GM10847 (cell line): Measurements from ENCODE around the gene FAM83E.

Source experiments
- POLR2A ChIP-seq: IDR thresholded peaks from 2 replicates; pipeline ENCODE4 v1.6.1; 2011; ENCODE audit not compliant: insufficient read length; ENCODE audit errors: extremely low read depth

FAM83E gene

DNA sequence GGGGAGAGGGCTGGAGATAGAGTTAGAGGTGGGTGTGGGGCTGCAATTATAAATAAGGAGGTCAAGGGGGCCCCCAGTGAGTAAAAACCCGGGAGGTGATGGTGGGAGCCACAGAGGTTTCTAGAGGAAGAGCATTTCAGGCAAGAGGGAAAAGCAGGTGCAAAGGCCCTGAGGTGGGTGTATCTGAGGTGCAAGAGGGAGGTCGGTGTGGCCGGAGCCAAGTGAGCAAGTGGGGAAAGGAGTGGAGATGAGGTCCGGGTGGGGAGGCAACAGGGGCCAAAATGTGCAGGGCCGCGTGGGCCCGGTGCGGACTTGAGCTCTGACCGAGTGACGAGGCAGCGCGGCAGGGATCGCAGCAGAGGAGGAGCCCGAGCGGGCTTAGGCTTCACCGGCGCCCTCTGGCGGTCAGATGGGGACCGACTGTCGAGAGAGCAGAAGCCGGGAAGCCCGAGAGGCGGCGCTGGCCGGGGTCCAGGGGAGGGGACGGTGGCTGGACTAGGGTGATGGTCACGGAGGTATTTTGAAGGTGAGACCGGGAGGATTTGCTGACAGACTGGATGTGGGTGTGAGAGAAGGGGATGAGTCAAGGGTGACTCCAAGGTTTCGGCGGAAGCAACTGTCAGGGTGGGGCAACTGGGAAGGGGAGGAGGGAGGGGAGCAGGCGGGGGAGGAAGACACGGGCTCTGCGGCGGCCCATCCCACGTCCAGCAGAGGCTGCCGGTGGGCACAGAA lies 26.0 kb downstream of the FAM83E start:
- TF ChIP-seq POLR2A, result no peak

DNA sequence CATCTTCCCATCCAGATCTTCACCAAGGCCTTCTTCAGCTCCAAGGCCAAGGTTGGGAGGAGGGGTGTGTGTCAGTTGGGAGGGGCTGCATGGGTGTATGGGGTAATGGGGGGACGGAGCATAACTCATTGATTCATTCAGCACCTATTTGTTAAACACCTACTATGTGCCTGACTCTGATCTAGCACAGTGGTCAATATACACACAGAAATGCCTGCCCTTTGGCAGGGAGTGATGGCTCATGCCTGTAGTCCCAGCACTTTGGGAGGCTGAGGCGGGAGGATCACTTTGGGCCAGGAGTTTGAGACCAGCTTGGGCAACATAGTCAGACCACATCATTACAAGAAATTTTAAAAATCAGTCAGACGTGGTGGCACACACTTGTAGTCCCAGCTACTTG lies 27.5 kb downstream of the FAM83E start:
- TF ChIP-seq POLR2A, result no peak

DNA sequence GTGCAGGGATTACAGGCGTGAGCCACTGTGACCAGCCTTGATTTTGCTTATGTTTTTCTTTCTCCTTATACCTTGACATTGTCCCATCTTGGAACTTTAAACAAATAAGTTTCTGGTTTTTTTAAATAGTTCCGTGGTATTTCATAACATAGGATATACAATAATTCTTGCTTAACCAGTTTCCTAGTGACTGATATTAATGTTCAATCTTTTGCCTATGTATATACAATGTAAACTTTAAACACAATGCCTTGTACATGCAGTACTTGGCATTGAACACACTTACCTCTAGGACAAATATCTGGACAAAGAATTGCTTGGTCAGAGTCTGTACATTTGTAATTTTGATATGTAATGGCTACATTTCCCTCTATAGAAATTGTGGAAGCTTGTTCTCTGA lies 32.7 kb downstream of the FAM83E start:
- TF ChIP-seq POLR2A, result no peak

DNA sequence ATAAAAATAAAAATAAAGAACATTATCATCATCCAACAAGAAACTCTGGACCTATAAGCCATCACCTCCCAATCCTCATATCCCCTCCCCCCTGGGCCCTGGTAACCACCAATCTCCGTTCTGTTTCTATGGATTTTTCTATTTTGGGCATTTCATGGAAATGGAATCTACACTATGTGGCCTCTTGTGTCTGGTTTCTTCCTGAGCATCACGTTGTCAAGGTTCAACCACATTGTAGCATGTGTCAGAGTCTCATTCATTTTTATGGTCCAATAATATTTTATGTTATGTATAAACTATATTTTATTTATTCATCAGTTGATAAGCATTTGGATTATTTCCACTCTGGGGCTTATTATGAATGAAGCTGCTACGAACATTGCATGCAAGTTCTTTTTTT lies 36.0 kb downstream of the FAM83E start:
- TF ChIP-seq POLR2A, result no peak

DNA sequence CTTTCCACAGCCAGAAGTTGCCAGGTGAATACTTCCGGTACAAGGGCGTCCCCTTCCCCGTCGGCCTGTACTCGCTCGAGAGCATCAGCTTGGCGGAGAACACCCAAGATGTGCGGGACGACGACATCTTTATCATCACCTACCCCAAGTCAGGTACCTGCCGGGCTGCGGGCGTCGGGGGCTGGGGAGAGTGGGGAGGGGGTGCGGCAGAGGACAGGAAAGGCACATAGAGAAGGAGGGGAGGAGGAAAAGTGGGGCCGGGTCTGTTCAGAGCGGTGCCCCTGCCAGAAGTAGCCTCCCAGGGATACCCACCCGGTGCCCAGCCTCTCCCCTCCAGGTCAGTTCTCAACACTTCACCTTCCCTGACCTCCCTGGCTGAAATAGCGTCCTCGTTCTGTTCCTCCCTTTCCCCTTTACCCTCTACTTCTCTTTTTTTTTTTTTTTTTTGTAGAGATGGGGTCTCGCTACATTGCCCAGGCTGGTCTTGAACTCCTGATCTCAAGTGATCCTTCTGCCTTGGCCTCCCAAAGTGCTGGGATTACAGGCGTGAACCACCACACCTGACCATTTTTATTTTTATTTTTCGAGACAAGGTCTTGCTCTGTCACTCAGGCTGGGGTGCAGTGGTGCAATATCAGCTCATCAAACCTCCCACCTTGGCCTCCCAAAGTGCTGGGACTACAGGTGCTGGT lies 38.8 kb downstream of the FAM83E start:
- TF ChIP-seq POLR2A, result no peak

DNA sequence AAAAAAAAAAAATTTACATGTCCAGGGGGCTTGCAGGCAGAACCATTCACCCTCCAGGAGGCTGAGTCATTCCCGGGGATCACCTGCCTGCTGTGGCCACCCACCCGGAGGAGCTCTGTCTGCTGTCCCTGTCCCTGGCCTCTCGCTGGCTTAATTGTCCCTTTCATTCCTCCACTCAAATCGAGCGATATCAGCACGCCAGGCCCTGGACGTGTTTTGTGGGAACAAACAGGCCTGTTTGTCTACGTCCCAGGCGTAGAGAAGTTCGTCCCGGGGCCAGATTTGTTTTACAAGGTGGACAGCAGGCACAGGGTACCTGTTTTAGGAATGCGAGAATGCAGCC lies 41.7 kb downstream of the FAM83E start:
- TF ChIP-seq POLR2A, result no peak

DNA sequence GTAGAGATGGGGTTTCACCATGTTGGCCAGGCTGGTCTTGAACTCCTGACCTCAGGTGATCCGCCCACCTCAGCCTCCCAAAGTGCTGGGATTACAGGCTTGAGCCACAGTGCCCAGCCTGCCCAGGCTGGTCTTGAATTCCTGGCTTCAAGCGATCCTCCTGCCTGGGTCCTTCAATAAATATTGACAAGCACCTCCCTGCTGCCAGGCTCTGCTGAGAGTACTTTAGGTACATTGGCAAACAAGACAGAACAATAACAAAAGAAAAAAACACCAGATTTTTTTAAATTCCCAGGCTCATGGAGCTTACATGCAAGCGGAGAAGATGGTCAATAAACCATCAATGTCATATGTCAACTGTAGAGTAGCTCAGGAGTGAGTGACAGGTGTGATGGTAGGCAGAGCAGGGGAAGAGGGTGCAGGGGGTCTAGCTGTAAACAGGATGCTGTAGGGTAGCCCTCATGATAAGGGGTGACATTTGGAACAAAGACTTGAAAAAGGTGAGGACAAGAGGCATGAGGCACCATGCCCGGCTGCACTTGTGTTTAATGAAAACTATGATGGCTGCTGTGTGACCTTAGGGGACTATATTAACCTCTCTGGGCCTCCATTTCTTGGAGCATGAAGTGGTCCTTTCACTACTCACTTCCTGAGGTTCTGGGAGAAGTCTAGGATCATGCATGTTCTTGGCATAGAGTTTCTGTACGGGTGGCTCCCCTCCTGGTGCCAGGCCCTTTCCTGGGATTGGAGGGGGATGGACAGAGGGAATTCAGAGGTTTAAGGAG lies 43.3 kb downstream of the FAM83E start:
- TF ChIP-seq POLR2A, result no peak

DNA sequence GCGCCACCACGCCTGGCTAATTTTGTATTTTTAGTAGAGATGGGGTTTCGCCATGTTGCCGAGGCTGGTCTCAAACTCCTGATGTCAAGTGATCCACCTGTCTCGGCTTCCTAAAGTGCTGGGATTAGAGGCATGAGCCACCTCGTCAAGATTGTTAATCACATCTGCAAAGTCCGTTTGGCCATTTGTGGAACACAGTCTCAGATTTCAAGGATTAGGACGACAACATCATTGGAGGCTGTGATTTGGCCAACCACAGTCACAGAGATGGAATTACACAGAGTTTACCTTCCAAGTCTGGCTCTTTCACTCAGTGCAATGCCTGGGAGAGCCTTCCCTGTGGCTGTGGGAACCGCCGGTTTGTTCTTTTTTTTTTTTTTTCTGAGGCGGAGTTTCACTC lies 45.1 kb downstream of the FAM83E start:
- no peak for TF ChIP-seq POLR2A

DNA sequence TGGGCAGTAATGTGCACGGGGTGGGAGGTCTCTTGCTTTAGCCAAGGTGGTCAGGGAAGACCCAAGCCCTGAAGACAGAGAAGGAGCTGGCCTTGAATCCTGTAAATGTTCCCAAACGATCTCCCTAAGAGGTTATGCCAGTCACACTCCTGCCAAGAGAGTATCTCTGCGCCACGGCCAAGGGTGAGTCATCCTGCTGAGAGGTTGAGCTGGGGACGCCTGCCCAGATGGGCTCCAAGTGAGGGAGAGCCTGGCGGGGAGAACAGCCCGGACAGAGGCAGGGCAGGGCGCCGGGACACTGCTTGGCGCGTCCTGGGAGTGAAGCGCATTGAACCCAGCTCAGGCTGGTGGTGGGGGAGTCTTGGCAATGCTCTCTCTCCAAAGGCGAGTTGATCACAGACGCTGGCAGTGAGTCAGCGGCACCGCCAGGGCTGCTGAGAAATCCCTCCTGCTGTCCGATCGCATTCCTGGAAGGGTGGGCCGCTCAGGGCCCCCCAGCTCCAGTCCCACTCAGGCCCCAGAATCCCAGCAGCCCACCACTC lies 46.5 kb downstream of the FAM83E start:
- TF ChIP-seq POLR2A, result no peak

DNA sequence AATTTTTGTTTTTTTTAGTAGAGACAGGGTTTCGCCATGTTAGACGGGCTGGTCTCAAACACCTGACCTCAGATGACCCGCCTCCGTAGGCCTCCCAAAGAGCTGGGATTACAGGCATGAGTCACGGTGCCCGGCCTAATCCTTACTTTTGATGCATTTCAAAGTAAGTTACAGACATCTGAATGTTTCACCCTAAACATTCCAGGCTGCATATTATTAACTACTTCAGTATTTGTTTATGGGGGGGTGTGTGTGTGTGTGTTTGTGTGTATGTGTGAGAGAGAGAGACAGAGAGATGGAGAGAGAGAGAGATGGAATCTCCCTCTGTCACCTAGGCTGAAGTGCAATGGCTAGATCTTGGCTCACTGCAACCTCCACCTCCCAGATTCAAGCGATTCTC lies 49.8 kb downstream of the FAM83E start:
- no peak for TF ChIP-seq POLR2A
